GM21390 (cell line): ENCODE data around the gene HNRNPH2.

Experiments used
- ATAC-seq: cut with Tn5 transposase; IDR thresholded peaks from one replicate; pipeline ENCODE4 v1.9.1; 2021; ENCODE audit not compliant: unreplicated experiment

HNRNPH2 gene

DNA sequence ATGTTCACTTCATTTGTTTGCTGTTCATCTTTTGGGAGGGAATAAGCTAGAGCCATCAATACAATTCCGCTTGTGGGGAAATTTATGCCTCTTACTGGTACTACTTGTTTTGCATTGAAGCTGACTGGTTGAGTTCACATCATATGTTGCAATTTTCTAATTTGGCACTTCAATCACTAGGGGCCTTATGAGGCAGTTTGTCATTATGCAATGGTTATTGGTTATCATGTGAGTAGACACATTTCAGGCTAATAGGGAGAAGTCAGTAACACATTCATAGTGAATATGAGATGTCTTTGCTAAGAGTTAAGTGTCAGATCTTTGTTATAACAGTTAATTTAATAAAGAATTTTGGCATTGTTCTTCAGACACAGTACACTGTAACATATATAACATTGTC, 12.2 kb upstream of the HNRNPH2 start:
- no peak for ATAC-seq

DNA sequence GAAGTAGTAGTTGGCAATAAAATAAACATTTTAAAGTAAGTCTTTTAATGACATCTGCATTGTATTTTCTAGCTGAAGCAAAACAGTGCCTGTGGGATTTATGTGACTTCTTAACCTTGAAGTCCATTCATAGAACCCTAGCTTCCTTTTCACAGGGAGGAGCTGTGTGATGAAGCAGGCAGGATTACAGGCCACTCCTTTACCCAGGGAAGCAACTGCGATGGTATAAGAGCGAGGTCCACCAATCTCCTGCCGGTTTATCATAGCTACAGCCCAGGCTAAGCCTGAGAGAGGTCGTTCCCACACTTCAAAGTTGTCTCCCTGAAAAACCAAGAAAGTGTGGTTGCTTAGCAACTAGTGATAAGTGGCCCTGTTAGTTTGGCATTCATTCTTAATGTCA, 10.2 kb upstream of the HNRNPH2 start:
- ATAC-seq, result no peak

DNA sequence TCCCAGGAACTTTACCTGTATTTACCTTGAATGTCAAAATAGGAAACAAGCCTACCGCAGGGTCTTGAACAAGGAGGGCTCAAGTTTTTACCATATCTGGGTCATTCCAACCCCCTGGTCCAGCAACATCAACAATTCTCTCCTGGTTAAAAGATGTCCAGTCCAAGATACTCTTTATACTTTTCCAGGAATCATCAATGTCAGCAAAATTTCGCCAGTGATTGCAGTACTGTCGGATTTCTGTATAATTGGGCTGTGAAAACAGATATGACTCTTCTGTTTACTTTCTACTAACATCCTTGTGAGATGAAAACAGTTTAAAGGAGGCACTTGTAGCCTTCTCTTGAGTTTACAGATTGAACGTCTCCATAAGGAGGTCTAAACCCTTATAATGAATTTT, 9.3 kb upstream of the HNRNPH2 start:
- no peak for ATAC-seq

DNA sequence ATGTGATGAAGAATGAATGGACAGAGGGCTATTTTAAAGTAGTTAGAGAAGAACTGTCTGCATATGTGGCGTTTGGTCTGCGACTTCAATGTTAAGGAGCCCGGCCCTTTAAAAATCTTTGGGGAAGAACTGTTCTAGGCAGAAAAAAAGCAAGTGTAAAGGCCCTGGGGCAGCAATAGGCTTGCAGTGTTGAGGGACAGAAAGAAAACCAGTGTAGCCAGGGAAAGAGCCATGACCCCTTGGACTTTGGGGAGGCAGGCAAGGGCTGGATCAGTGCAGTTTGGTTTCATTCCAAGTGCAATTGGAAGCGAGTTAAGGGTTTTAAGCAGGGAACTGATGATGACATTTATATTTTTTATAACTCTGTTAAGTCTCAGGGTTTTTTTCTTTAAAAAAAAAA, 8.2 kb upstream of the HNRNPH2 start:
- ATAC-seq, result no peak

DNA sequence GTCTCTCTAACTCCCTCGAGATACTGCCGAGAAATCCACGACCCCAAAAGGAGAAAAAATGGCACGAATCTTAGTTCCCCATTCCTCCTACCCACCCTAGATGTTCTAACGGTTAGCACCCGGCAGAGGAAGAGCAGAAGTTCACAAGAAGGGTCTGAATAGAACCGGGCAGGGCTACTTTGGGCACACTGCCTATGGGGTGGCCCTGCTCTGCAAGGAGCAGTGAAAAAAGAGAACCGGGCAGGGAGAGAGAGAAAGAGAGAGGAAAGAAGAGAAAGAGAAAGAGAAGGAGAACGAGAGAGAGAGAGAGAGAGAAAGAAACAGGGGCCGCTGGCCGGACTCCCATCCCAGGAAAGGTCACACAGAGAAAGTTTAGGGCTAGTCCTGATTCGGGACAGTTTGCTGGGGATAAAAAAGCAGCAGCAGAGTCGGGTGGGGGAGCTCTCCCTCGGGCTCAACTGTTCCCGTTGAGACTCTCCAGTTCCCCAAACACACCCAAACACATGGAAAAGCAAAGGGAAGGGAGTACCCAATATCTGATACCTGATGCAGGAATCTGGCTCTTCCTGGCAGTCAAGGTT, 765 bp upstream of the HNRNPH2 start:
- ATAC-seq, result no peak

DNA sequence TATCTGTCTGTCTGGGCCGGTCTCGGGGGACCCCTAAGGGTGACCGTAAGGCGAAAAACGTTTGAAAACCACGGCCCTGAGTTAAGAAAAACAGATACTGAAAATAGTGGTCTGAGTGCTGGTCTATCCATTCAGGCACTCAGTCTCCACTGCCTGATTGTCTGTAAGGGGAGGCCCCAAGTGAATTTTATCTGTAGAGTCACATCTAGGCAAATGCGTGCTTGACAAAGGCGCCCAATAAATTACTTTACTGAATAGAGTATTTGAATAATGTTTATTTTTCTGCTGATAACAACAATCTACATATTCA, 465 bp downstream of the HNRNPH2 start:
- ATAC-seq, result no peak

DNA sequence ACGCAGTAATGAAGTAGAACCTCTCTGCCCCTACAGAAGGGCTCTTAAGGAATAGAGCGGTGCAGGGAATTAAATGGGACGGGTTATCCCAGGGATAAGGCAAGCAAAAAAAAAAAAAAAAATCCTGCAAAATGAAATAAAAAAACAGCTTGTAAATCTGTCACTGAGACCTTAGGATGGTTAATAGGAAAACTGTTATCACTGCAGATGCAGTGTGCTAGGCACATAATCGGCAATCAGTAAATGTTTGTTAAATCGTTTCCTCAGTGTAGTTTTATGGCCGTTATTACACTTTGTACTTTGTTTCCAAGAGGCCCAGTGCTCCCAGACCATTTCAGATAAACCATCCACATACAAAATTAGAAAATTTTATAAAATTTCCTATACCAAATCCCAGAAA, 1.0 kb downstream of the HNRNPH2 start:
- no peak for ATAC-seq

DNA sequence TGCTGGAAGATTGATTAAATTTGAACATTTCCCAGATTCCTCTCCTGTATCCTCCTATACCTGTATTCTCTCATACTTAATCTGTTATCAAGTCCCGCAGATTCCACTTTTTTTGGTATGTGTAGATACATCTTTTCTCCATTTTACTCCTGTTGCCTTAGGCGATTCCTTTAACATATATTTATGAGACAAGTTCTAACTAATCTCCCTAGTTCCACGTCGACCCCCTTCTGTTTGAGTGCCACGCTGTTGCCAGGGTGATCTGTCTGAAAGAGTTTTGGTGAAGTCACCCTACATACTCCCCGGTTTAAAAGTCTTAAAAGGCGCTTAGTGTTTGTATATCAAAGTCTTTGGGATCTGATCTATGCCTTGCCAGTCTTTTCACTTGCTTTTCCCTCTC, 2.4 kb downstream of the HNRNPH2 start:
- ATAC-seq, result no peak

DNA sequence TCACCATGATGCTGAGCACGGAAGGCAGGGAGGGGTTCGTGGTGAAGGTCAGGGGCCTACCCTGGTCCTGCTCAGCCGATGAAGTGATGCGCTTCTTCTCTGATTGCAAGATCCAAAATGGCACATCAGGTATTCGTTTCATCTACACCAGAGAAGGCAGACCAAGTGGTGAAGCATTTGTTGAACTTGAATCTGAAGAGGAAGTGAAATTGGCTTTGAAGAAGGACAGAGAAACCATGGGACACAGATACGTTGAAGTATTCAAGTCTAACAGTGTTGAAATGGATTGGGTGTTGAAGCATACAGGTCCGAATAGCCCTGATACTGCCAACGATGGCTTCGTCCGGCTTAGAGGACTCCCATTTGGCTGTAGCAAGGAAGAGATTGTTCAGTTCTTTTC, 4.0 kb downstream of the HNRNPH2 start:
- ATAC-seq, result no peak

DNA sequence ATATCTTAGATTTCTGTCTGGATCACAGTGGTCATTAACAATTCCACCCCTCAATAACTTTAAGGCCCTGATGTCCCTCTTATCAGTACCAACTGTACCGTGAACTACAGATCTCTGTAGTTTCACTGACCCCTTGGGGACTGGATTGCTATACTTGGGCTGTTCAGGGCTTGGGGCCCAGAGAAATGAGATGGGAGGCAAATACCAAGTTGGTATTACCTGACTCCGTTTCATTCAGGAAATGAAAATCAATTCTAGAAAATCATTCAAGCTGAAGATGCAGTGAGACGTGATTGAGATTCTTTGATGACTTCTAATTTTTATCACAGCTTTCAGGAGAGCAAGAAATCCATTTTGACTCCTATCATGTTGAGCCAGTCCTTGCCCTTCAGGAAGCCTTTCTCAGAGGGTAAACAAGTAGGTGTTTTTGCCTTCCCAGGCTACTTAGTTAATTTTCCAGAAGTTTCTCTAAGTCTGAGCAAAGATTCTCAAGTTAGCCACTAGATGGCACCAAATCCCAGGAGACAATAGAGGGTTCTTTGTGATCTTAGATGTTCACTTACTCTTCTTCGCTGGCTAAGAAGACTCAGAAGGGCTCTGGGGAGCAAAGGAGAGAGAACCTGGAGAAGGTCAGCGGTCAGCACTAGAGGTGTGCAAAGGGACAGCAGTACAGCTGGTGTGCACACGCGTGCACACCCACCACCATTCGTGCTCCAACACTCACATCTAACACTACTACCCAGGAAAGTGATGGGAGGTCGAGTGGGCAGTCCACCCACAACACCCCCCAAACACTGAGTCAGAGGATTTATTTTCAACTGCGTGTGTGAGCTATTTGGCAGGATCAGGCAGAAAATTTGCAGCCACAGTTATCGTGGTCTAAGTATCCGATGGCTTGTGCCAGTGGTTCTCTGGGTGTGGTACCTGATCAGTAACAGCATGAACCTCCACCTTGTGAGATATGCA, 7.4 kb downstream of the HNRNPH2 start:
- peak; percentile 58 for ATAC-seq

DNA sequence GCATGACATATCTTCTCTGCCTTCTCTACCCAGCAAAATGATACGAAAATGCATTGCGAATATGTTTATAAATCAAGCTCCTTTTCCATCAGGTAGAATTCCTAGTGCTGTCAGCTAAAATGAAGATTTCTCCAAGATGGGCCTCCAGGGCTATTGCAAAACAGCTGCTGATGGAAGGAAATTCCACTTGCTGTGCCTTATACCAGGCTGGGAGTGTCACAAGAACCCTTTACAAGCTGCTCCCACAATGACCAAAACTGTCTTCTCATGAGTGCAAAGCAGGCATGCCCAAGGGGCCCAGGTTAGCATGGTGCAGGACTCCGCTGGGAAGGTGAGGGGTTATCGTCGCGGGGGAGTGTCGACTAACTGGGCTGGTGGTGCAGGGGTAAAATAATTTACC, 8.7 kb downstream of the HNRNPH2 start:
- ATAC-seq, result no peak

DNA sequence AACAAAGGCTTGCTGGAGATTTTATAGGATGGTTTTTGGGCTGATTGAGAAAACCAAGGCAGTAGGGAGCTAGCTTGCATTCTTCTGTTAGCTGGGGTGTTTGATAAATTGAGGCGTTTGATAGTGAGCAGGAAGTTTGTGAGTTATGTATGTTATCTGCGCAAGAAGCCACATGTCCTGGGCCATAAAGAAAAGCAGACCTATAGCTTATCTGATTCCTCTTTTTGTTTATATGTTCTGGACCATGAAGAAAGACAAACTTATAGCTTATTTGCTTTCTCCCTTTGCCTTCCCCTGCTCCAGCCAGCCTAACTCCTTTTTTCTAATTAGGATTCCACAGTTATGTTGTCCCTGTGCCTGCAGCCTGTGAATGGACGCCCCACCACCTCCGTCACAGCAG, 9.2 kb downstream of the HNRNPH2 start:
- ATAC-seq, result no peak

DNA sequence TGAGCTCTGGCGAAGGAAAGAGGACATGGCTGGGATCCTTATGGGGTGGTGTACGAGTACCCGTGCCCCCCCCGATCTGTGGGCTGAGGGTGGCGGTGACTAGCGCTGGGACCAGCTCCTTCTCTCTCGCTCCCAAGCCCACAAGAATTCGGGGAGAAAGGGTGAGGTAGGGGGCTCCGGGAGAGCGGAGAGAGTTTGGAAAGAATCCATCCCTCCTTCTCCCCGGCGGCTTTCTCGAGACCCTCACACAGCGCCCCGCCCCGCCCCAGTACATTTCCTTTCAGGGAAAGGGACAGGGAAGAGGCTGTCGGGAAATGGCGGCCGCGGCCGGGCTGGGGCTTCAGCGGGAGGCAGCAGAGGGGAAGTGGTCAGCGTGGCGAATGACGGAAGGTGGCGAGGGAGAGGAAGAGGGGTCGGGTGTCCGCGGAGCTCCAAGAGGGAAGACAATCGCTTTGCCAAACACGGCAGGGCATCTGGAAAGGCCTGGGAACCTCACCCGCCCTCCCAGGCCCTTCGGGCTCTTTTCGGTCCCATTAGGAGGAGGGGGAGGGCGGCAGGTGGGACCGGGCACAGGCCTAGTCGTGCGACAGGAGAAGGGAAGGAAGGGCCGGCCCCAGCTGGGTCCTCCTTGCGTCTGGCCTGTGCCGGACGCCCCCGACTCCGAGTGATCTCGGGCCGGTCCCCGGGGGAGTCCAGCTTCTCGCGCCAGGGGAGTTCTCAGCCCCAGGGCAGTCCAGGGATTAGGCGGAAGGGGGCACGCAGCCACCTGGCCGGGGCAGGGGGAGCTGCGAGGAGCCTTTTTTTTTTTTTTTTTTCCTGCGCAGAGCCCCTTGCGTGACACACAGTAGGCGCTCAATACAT, 10.2 kb downstream of the HNRNPH2 start:
- peak; percentile 40 for ATAC-seq

DNA sequence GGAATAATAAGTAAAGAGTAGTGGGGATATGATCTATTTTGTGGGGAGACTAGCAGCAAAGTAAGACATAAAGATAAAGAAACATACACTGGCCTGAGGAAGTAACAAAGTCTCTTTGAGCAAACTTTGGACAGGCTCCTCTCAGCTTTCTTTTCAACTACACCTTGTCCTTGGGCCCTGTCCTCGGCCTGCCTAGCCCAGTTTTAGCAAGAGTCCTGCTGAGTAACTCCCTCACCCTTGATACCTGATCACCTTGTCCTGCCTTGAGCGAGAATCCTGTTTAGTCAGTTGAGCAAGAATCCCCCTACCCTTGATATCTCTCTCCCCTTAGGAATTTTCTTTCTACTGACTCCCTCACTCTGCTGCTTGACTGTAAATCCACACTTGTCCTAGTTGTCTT, 11.5 kb downstream of the HNRNPH2 start:
- no peak for ATAC-seq

DNA sequence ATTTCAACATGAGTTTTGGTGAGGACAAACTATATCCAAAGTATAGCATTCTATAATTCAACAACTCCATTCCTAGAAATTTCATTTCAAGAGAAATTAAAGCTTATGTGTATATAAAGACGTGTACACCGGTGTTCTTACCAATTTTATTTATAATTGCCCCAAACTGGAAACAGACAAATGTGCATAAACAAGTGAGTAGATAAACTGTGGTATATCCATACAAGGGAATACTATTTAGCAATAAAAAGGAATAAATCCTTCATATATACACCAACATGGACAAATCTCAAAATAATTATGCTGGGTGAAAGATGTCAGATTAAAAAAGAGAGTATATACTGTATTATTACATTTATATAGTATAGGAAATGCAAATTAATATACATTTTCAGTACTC, 19.9 kb downstream of the HNRNPH2 start:
- ATAC-seq, result no peak

DNA sequence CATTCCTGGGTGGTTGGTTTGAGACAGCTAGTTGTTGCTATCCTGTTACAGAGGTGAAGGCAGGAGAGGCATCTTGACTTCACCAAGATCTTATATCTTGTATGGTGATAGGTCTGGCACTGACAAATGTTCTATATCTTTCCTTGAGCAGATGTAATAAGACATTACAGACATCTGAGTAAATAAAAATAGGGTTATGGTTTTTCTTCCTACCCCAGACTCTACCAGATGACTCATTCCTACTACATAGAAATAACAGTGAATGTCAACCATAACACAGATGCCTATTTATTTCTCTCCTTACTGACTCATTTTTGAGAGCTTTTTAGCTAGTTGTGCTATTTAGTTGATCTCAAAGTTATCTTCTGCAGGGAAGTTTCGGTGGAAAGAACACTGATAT, 21.9 kb downstream of the HNRNPH2 start:
- peak; percentile 57 for ATAC-seq

DNA sequence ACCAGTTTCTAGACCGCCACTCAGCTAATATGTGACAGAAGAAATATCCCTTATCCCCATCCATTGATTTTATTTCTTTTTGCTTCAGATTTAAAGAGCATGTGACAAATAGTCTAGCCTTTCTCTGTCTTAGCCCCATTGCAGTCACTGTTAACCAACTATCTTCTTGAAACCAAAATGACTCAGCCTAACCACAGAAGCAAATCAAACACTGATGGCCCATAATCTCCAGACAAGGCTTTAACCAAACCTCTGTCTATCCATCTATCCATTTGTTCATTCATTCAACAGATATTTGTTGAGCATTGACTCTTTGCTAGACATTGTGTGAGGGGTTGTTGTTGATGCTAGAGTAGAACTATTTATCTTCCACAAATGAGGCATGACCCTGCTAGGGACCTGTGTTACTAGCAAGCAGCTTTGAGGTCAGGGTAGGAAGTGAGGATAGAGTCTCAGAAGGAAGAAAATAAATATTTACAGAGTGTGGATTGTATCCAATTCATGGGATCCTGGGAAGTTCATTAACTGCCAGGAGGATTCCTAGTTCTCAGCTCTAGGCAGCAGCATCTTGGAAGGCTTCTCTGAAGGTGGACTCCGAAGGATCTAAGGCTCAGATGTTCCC, 22.5 kb downstream of the HNRNPH2 start:
- peak; percentile 97 for ATAC-seq

DNA sequence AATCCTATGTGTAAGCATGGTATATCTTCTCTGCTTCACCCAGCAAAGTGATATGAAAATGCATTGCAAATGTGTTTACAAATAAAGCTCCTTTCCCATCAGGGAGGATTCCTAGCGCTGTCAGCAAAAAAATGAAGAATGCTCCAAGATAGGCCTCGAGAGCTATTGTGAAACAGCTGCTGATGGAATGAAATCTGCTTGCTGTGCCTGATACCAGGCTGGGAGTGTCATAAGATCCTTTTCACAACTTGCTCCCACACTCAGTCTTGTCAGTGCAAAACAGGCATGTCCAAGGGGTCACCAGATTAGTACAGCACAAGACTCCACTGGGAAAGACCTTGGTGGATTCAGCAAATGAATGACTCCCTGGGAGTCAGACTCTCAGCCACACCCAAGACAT, 34.1 kb downstream of the HNRNPH2 start:
- no peak for ATAC-seq

DNA sequence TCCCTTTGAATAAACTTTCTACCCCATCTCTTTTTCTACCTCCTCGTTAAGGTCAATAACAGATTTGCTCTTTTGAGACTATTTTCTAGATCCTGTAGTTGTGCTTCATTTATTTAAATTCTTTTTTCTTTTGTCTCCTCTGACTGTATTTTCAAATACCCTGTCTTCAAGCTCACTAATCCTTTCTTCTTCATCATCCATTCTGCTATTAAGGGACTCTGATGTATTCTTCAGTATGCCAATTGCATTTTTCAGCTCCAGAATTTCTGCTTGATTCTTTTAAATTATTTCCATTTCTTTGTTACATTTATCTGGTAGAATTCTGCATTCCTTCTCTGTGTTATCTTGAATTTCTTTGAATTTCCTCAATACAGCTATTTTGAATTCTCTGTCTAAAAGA, 41.3 kb downstream of the HNRNPH2 start:
- ATAC-seq, result no peak

DNA sequence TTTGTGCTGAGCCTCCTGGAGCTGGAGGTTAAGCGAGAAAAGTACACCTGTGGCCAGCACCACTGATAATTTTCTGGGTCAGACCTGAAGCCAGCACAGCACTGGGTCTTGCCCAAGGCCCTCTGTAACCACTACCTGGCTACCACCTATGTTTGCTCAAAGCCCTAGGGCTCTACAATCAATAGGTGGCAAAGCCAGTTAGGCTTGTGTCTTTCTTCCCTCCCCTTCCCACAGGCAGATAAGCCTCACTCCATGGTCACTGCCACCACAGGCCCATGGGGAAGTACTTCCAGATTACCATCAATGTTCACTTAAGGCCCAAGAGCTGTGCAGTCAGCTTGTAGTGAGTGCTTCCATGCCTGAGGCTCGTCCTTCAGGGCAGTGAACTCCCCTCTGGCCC, 42.1 kb downstream of the HNRNPH2 start:
- ATAC-seq, result no peak

DNA sequence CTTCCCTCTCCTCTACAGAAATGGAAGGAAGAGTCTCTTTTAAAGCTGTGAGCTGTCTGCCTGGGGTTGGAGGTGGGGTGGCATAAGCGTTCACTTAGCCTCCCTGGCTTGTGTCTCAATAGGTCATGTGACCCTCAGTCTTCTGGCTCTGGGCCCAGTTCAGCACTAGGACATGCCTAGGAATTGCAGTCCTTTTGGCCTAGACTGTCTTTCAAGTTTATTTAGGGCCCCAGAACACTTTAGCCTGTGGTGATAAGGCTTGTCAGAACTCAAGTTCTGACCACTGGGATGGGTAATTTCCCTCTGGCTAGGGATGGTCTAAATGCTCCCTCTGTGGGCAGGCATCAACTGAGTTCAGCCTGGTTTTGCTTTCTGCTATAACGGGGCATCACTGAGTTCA, 42.9 kb downstream of the HNRNPH2 start:
- no peak for ATAC-seq
